GM23338 (cell line): Measurements from ENCODE around the gene FOXP1.

Experiments used
- CREB1 ChIP-seq: fragments of 250-450 bp; sonication (Bioruptor Pico); IDR thresholded peaks from 2 replicates; pipeline ENCODE4 v1.5.0; 2020; ENCODE audit warnings: low read depth, mild to moderate bottlenecking, moderate library complexity
- CTCF ChIP-seq, 2 experiments: fragments of 200-600 bp in 1 of 2; sonication (generic) in 1 of 2; conservative IDR thresholded peaks; 2 replicates each; pipeline versions ENCODE4 v1.5.1 to v1.6.1; 2016 to 2017; ENCODE audit warnings: antibody characterized with exemption in 2 of 2, low read depth in 2 of 2, mild to moderate bottlenecking in 2 of 2, moderate library complexity in 1 of 2
- ETS1 ChIP-seq: IDR thresholded peaks from 2 replicates; pipeline ENCODE4 v1.6.1; 2016; ENCODE audit warnings: antibody characterized with exemption
- EZH2 ChIP-seq: fragments of 200-600 bp; sonication (generic); IDR thresholded peaks from one replicate; pipeline ENCODE4 v1.8.0; 2017; ENCODE audit warnings: antibody characterized with exemption, mild to moderate bottlenecking, low read depth; ENCODE audit not compliant: unreplicated experiment
- EZH2phosphoT487 ChIP-seq: fragments of 200-600 bp; sonication (generic); IDR thresholded peaks from one replicate; pipeline ENCODE4 v1.8.1; 2018; ENCODE audit warnings: antibody characterized with exemption; ENCODE audit not compliant: unreplicated experiment
- JUNB ChIP-seq: IDR thresholded peaks from one replicate; pipeline ENCODE4 v1.6.1; 2016; ENCODE audit warnings: antibody characterized with exemption; ENCODE audit not compliant: unreplicated experiment
- NANOG ChIP-seq: IDR thresholded peaks from 2 replicates; pipeline ENCODE4 v1.6.1; 2016; ENCODE audit warnings: antibody characterized with exemption, borderline replicate concordance
- POLR2AphosphoS5 ChIP-seq: IDR thresholded peaks from 2 replicates; pipeline ENCODE4 v1.6.1; 2016; ENCODE audit warnings: antibody characterized with exemption, low read depth
- REST ChIP-seq: IDR thresholded peaks from one replicate; pipeline ENCODE4 v1.6.1; 2018; ENCODE audit warnings: antibody characterized with exemption; ENCODE audit not compliant: unreplicated experiment
- STAT1 ChIP-seq: IDR thresholded peaks from one replicate; pipeline ENCODE4 v1.6.1; 2016; ENCODE audit warnings: antibody characterized with exemption; ENCODE audit not compliant: unreplicated experiment
- ZNF114 ChIP-seq: fragments of 250-450 bp; sonication (Bioruptor Pico); IDR thresholded peaks from 2 replicates; pipeline ENCODE4 v1.5.0; 2020; ENCODE audit warnings: mild to moderate bottlenecking, moderate library complexity
- ZNF331 ChIP-seq: fragments of 250-450 bp; sonication (Bioruptor Pico); IDR thresholded peaks from 2 replicates; pipeline ENCODE4 v1.5.0; 2020; ENCODE audit warnings: low read depth, mild to moderate bottlenecking, moderate library complexity
- ZNF462 ChIP-seq: fragments of 250-450 bp; sonication (Bioruptor Pico); IDR thresholded peaks from 2 replicates; pipeline ENCODE4 v1.5.0; 2020; ENCODE audit warnings: mild to moderate bottlenecking, moderate library complexity

- no peak for TF ChIP-seq EZH2
- TF ChIP-seq CTCF (conservative IDR thresholded peaks at IDR 0.05; ENCODE audit: low read depth in 2 of 2): peak in 1 of 2 experiments; percentile 36; a peak in 1 of 4 replicates
- no peak for TF ChIP-seq POLR2AphosphoS5
- no peak for TF ChIP-seq EZH2phosphoT487
- TF ChIP-seq NANOG: no peak
- TF ChIP-seq JUNB: no peak
- TF ChIP-seq REST: no peak
- TF ChIP-seq CREB1 (CRISPR knock-in tag): no peak
- no peak for TF ChIP-seq ZNF114 (CRISPR knock-in tag)
- no peak for TF ChIP-seq ZNF462 (CRISPR knock-in tag)
- TF ChIP-seq ZNF331 (CRISPR knock-in tag): no peak
- TF ChIP-seq STAT1: no peak
- no peak for TF ChIP-seq ETS1
Observed at GRCh38 chr3:71247221-71247957, 336.1 kb downstream of the FOXP1 start.
